Kidney glomerular epithelial cell (primary cell): ENCODE results near the gene ILF2.
"Not testable (repeated sequence)": the region's sequence is repeated elsewhere in the genome, so short reads cannot be mapped to it uniquely, and the experiment has no call there.

Experiments used
- DNase-seq: peaks from one replicate; lab custom pipeline; 2025; lab: John Stamatoyannopoulos, UW

Gene ILF2

DNA sequence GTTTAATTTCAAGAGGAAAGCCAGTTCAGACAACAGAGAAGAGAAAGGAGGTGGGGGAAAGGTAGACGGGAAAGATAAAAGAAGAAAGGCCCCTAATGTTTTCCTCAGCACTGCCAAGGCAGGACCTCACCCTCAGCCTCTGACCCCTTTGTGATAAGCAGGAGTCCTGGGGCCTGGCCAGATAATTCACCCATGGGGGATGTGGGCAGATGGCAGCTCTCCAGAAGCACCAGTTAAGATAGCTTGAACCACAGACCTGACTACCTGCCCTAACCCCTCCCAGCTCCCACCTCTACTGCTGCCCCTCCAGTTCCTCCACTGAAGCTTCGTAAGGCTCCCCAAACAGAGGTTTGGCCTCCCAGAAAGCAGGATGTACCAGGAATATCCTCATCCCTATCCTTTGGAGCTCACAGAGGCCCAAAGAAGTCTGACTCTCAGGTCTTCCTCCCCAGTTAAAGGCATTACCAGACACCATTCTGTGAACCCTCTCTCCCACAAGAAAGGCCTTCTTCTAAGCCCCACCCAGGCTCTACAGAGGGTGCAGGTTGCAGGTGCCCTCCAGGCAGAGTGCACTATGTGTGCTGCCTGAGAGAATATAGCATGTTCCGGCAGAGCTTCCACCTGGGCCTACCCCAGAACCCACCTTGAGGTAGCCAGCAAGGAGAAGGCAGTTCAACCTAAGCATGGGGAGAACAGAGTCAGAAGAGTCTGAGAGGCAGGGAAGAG lies 21.5 kb downstream of the ILF2 start:
- DNase-seq: no peak

DNA sequence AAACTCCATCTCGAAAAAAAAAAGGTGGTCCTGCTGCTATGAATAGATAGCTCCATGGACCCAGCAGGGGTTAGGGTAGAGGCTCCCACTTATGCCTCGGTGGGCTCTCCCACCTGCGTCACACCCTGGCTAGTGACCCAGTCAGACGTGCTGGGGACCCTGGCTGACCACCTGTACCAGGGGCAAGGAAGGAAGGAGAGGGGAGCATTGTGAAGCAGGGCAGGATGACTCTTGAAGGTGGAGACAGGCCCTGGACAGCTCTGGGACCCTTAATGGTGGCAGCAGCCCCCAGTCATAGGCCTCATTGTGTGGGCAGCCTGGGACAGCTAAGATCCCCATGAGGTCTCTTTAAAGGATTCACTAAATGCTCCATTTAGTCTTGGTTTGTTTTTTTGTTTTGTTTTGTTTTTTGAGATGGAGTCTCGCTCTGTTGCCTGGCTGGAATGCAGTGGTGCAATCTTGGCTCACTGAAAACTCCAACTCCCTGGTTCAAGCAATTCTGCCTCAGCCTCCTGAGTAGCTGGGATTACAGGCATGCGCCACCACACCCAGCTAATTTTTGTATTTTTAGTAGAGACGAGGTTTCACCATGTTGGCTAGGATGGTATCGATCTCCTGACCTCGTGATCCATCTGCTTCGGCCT lies 22.7 kb downstream of the ILF2 start:
- DNase-seq: peak; percentile 58

DNA sequence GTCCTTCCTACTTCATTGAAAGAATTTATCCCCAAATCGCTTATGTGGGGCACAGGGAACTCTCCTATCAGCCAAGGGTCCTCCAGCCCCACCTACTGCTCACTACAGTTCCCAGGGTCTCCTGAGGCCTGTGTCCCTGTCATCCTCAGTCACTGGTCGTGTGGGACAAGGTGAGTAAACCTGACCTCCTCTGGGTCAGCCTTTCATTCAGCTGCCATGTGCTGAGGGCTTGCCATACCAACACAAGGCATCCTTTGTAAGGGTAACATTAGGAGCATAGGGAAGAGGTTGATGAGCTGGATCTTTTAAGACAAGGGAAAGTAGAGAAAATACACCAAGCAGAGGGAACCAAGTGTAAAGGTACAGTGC lies 23.5 kb downstream of the ILF2 start:
- no peak for DNase-seq

DNA sequence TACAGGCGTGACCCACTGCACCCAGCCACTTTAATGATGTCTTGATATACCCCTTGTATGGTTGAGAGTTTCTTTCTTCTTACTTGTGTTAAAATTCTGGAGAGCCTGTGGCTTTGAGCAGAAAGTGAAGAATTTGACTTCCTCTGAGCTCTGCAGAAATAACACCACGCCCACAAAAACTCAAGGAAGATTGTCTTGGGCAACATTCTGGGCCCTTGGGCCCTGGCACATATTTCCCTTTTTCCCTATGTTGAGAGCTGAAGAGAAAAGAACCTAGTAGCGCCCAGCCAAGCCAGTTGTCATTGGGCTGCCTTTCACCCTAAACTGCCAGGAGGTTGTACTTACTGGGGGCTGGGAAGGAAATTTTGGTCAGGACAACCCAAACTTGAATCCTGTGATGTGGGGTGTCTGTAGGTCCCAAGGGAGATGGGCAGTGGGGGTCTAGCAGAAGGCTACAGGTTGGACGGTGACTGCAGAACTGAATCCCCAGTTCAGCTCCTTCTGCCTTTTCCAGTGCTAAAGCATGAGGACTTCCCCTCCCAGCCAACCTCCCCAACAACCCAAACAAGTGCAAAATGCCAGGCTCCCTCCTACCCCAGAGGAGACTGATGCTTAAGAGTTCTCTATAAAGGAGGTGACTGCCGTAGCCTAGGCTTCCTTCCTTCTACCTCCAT lies 24.0 kb downstream of the ILF2 start:
- DNase-seq: no peak

DNA sequence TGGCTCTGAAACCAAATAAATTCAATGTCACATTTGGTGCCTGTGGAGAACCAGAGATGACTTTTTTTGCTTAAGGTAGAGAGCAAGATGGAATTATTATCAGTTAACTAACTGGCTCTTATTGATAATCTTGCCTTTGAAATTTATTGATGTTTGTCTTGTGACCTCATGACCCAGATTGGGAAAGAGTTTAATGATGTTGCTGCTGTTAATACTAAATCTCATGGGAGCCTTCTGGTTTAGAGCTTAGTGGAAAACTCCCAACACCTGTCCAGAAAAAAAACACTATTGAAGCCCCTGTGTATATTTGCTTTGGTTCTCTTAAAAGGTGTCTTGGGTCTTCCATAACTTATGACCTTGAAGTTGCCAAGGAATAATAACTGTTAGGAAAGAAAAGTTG lies 27.0 kb downstream of the ILF2 start:
- DNase-seq: no peak

DNA sequence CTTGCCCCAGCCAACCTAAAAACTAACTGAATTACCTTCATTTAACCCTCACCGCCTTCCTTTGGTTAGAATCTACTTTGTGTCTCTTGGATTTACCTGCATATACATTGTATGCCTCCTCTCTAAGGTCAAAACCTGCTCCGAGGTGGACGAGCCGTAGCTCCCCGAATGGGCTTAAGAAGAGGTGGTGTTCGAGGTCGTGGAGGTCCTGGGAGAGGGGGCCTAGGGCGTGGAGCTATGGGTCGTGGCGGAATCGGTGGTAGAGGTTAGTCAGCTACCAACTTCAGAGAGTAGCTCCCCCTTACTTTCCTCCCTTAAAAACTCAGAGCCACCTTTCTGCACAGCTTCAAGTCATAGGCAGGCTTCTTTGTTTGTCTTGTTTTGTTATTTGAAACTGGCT lies 27.7 kb downstream of the ILF2 start:
- DNase-seq: no peak

DNA sequence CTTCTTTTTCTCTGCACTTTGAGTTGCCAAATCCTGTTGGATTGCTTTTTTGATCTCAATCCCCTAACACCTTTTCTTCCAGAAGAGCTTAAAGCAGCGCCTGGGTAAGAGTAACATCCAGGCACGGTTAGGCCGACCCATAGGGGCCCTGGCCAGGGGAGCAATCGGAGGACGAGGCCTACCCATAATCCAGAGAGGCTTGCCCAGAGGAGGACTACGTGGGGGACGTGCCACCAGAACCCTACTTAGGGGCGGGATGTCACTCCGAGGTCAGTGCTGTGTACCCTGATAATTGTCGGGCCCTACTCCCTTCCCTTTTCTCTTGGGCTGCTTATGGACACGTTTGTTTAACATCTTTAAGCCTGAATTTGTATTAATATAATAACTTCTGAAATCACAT lies 28.6 kb downstream of the ILF2 start:
- DNase-seq: no peak

GRCh38 chr1:153640861-153641260 lies 29.9 kb downstream of the ILF2 start:
- no peak for DNase-seq

- not testable (repeated sequence) for DNase-seq
These were observed 30.6 kb downstream of the ILF2 start for GRCh38 chr1:153640213-153640612.

DNA sequence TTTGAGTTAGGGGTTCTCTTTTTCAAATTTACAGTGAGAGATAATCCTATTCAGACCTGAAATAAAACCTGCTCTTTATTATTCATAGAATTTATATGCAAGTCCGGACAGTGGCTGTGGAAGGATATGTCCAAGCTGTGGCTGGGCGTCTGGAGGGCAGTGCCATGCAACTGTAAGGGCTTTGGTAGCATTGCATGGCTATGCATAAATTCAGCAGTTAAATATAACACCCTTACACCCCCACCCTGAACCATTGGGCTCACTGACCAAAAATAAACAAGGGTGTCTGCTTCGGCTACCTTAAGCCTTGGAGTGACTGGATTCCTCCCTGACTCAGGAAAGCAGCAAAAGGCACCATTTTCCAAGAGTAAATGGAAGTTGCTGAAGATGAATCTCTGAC lies 31.5 kb downstream of the ILF2 start:
- DNase-seq: no peak

- DNase-seq: no peak
These were observed 32.5 kb downstream of the ILF2 start for GRCh38 chr1:153638261-153638660.

- no peak for DNase-seq
These were observed 34.5 kb downstream of the ILF2 start for GRCh38 chr1:153636312-153636711.

DNA sequence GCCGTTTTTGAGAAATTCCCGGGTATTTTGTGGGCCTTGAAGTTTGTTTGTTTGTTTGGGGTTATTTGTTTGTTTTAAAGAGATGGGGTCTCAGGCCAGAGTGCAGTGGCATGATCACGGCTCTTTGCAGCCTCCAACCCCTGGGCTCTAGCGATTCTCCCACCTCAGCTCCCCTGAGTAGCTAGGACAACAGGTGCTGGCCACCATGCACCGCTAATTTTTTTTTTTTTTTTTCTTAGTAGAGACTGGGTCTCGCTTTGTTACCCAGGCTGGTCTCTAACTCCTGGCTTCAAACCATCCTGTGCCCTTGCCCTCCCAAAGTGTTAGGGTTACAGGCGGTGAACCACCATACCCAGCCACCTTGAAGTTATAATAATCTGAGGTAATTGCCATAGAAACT lies 34.9 kb downstream of the ILF2 start:
- no peak for DNase-seq

DNA sequence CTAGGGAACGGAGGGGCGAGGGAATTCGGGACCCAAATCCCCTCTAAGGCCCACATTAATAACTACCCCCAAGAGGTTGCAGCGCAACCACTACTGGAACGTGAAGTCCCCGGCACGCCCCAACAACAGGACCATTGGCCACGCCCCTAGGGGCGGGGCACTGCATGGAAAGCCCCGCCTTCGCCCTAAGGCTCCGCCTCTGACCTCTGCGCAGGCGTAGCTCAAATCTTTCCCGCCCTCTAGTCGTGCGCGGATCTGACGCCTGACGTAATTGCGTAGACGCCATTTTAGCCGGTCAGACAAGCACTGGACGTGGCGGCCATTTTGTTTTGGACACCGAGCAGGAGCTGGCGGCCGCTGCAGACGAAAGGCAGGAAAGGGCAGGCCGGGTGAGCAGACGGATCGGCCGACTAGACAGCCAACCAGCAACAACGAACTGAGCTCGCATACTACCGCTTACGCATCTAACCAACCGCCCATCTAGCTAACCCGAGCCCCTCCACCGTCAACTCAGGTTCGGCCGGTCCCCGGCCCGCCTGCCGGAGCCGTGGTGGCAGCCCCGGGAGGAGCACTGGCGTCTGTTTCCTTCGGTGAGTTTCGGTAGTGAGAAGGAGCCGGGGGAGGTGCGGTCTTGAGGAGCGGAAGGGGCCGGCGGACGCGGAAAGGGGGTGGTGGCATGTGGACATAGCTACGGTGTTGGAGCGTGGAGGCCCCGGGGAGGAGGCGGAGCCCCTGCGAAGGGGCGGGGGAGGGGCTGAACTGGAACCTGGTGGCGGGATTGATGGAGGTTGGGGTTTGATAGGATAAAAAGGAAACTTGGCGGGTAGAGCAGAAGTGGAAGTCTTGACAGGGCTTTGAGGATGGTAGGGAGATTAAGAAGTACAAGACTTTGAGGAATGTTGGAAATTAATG lies 36.8 kb downstream of the ILF2 start, which contains the start of gene CHTOP:
TSS of gene CHTOP (plus strand) at position 313 of the 912 bp plus-strand sequence. CDS start 2,523 bp downstream, outside the sequence.
- DNase-seq: peak; percentile 90

GRCh38 chr1:153633161-153633753 lies 37.5 kb downstream of the ILF2 start:
- no peak for DNase-seq

GRCh38 chr1:153631047-153632022 lies 39.5 kb downstream of the ILF2 start:
- DNase-seq: no peak

- no peak for DNase-seq
These were observed 40.4 kb downstream of the ILF2 start for GRCh38 chr1:153630384-153630783.

- DNase-seq: no peak
These were observed 40.8 kb downstream of the ILF2 start for GRCh38 chr1:153629971-153630370.

DNA sequence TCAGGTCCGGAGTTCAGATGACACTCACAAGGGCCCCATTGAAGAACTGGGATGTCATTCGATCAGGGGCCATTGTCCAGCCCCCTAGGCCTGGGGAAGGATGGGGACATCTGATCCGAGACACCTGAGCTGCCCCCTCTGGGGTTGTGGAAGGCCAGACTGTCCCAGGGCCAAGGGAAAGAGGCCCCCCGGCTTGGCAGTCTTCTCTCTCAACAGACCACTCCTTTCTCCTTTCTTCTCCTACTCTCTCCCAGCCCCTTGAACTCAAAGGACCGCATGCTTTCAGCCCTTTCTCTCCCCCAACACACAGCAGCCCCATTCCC lies 41.5 kb downstream of the ILF2 start:
- no peak for DNase-seq

DNA sequence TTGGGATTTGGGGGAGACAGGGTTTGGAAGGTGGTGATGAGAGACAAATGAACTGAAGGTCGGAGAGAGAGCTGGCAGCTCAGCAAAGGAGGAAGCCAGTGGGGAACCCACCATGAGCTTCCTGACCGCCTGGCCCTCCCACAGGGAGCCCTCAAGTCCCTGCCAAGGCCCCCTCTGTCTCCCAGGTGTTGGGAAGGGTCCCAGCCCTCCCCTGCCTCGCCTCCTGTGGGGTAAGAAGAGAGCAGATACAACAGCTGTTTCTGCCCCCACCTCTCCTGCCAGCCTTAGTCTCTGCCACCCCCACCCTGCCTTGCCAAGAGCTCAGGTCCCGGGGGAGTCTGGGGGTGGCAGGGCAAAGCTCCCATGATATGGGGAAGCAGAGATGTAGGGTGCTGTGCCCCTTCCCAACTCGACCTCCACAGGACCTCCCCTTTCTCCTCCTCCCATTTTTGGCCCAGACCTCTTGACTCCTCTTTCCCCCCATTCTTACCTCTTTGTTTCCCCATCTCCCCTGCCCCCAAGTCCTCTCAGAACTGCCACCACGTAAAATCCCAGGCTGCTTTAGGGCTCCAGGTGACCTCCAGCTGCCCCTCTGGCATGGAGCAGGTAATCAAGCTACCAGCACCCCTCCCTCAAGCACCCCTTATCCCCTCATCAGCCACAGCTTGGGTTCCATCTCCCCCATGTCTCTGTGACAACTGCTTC lies 42.0 kb downstream of the ILF2 start:
- DNase-seq: no peak
